SK-N-SH treated with all-trans-retinoic acid at 6 μM for 48 hours (cell line): ENCODE results near the gene RPL3.

ENCODE experiments used
- ARNTL ChIP-seq: fragments of 450-650 bp; formaldehyde crosslinking; IDR thresholded peaks from 2 replicates; pipeline ENCODE4 v1.5.0; 2020; ENCODE audit warnings: low read depth, mild to moderate bottlenecking, moderate library complexity, borderline replicate concordance
- BACH2 ChIP-seq: fragments of 250-450 bp; sonication (Bioruptor Pico); IDR thresholded peaks from 2 replicates; pipeline ENCODE4 v1.9.0; 2021; ENCODE audit warnings: mild to moderate bottlenecking, borderline replicate concordance
- PPARA ChIP-seq: fragments of 250-450 bp; sonication (Bioruptor Pico); IDR thresholded peaks from 2 replicates; pipeline ENCODE4 v1.5.0; 2020; ENCODE audit warnings: mild to moderate bottlenecking, borderline replicate concordance
- TCF4 ChIP-seq: fragments of 250-450 bp; sonication (Bioruptor Pico); IDR thresholded peaks from 2 replicates; pipeline ENCODE4 v1.8.0; 2021; ENCODE audit warnings: mild to moderate bottlenecking, moderate library complexity, borderline replicate concordance
- ZC3H10 ChIP-seq: fragments of 250-450 bp; sonication (Bioruptor Pico); IDR thresholded peaks from 2 replicates; pipeline ENCODE4 v1.5.1; 2021; ENCODE audit warnings: mild to moderate bottlenecking, moderate library complexity
- ZFP30 ChIP-seq: fragments of 450-650 bp; formaldehyde crosslinking; IDR thresholded peaks from 2 replicates; pipeline ENCODE4 v1.5.0; 2022; ENCODE audit warnings: mild to moderate bottlenecking, moderate library complexity
- ZNF565 ChIP-seq: fragments of 450-650 bp; formaldehyde crosslinking; conservative IDR thresholded peaks from 2 replicates; pipeline ENCODE4 v1.5.0; 2020; ENCODE audit warnings: low read depth, mild to moderate bottlenecking, moderate library complexity
- TF ChIP-seq, protein P1 (sequence below): fragments of 250-450 bp; sonication (Bioruptor Pico); IDR thresholded peaks from 2 replicates; pipeline ENCODE4 v1.8.0; 2020; ENCODE audit warnings: mild to moderate bottlenecking, moderate library complexity, borderline replicate concordance
- TF ChIP-seq, protein P2 (sequence below): fragments of 250-450 bp; sonication (Bioruptor Pico); IDR thresholded peaks from 2 replicates; pipeline ENCODE4 v1.5.0; 2020; ENCODE audit warnings: mild to moderate bottlenecking, moderate library complexity

- TF ChIP-seq ZFP30 (CRISPR knock-in tag) (no peak), PPARA (no peak), ZC3H10 (CRISPR knock-in tag) (no peak), ARNTL (no peak), BACH2 (no peak), ZNF565 (no peak), TCF4 (CRISPR knock-in tag) (no peak)
- TF ChIP-seq, protein P1, sequence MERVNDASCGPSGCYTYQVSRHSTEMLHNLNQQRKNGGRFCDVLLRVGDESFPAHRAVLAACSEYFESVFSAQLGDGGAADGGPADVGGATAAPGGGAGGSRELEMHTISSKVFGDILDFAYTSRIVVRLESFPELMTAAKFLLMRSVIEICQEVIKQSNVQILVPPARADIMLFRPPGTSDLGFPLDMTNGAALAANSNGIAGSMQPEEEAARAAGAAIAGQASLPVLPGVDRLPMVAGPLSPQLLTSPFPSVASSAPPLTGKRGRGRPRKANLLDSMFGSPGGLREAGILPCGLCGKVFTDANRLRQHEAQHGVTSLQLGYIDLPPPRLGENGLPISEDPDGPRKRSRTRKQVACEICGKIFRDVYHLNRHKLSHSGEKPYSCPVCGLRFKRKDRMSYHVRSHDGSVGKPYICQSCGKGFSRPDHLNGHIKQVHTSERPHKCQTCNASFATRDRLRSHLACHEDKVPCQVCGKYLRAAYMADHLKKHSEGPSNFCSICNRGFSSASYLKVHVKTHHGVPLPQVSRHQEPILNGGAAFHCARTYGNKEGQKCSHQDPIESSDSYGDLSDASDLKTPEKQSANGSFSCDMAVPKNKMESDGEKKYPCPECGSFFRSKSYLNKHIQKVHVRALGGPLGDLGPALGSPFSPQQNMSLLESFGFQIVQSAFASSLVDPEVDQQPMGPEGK (CRISPR knock-in tag): no peak
- TF ChIP-seq, protein P2, sequence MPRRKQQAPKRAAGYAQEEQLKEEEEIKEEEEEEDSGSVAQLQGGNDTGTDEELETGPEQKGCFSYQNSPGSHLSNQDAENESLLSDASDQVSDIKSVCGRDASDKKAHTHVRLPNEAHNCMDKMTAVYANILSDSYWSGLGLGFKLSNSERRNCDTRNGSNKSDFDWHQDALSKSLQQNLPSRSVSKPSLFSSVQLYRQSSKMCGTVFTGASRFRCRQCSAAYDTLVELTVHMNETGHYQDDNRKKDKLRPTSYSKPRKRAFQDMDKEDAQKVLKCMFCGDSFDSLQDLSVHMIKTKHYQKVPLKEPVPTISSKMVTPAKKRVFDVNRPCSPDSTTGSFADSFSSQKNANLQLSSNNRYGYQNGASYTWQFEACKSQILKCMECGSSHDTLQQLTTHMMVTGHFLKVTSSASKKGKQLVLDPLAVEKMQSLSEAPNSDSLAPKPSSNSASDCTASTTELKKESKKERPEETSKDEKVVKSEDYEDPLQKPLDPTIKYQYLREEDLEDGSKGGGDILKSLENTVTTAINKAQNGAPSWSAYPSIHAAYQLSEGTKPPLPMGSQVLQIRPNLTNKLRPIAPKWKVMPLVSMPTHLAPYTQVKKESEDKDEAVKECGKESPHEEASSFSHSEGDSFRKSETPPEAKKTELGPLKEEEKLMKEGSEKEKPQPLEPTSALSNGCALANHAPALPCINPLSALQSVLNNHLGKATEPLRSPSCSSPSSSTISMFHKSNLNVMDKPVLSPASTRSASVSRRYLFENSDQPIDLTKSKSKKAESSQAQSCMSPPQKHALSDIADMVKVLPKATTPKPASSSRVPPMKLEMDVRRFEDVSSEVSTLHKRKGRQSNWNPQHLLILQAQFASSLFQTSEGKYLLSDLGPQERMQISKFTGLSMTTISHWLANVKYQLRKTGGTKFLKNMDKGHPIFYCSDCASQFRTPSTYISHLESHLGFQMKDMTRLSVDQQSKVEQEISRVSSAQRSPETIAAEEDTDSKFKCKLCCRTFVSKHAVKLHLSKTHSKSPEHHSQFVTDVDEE: no peak
These were observed 24.6 kb downstream of the RPL3 start for GRCh38 chr22:39294571-39295468.
